ENCODE measurements around the gene CTNNA2. TPM values are rescaled to one million over a fixed set of nuclear protein-coding genes. Genes with fewer than 3 reads are reported as not detected.

Gene CTNNA2
- total RNA-seq, 1 donor from 2014 or later = 3.5 TPM

DNA sequence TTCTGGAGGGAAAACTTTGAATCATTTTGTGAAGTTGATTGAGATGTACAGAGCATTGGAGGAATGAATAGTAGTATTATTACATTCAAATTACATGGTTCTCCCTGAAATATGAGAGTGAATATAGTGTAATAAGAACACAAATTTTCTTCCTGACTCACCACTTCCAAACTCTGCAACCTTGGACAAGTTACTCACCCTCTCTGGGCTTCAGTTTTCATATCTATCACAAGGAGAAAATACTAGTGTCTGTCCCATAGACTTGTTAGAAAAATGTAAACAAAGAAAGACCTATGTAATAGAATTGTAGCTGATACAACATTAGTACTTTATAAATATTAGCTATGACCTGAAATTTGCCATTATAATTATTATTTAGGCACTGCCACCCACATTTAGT lies 640.9 kb downstream of the CTNNA2 start:
- Histone ChIP-seq H3K36me3 (ENCODE audit: control insufficient read depth, insufficient read depth, low read length) (no peaks in the 10 kb centered on the region), H3K4me3 (ENCODE audit: low read depth, low read length) (no peak overlapping the region), H3K27me3 (ENCODE audit: control insufficient read depth, insufficient read depth, low read length) (no peaks in the 10 kb centered on the region)
- TF ChIP-seq CTCF (IDR thresholded peaks at IDR 0.05; ENCODE audit: insufficient read depth, low read length, poor library complexity, severe bottlenecking) = no peak
- DNase-seq (ENCODE audit: low read depth) = no peak

GRCh38 chr2:80154231-80154915 lies 641.5 kb downstream of the CTNNA2 start:
- no peak for TF ChIP-seq CTCF (IDR thresholded peaks at IDR 0.05; ENCODE audit: insufficient read depth, low read length, poor library complexity, severe bottlenecking)
- Histone ChIP-seq H3K36me3 (ENCODE audit: control insufficient read depth, insufficient read depth, low read length) (no peaks in the 10 kb centered on the region), H3K4me3 (ENCODE audit: low read depth, low read length) (no peak overlapping the region), H3K27me3 (ENCODE audit: control insufficient read depth, insufficient read depth, low read length) (no peaks in the 10 kb centered on the region)
- no peak for DNase-seq (ENCODE audit: low read depth)

DNA sequence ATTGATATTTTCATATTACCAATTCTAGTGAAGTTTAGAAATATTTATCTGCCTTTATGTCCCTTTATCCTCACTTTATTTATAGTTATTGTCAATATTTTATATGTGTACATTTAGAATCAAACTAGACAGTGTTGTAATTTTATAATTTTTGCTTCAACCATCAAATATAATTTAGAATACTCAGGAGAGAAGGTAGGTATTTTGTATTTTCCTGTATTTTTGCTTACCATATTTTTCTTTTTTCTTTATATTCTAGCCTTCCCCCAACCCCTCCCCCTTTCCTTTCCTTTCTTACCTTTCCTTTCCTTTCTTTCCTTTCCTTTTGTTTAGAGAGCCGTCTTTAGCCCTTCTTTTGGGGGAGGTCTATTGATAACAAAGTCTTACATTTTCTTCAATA lies 651.5 kb downstream of the CTNNA2 start:
- Histone ChIP-seq H3K4me3 (ENCODE audit: low read depth, low read length) (no peak overlapping the region), H3K27me3 (ENCODE audit: control insufficient read depth, insufficient read depth, low read length) (no peaks in the 10 kb centered on the region), H3K36me3 (ENCODE audit: control insufficient read depth, insufficient read depth, low read length) (no peaks in the 10 kb centered on the region)
- no peak for TF ChIP-seq CTCF (IDR thresholded peaks at IDR 0.05; ENCODE audit: insufficient read depth, low read length, poor library complexity, severe bottlenecking)
- DNase-seq (ENCODE audit: low read depth) = no peak

DNA sequence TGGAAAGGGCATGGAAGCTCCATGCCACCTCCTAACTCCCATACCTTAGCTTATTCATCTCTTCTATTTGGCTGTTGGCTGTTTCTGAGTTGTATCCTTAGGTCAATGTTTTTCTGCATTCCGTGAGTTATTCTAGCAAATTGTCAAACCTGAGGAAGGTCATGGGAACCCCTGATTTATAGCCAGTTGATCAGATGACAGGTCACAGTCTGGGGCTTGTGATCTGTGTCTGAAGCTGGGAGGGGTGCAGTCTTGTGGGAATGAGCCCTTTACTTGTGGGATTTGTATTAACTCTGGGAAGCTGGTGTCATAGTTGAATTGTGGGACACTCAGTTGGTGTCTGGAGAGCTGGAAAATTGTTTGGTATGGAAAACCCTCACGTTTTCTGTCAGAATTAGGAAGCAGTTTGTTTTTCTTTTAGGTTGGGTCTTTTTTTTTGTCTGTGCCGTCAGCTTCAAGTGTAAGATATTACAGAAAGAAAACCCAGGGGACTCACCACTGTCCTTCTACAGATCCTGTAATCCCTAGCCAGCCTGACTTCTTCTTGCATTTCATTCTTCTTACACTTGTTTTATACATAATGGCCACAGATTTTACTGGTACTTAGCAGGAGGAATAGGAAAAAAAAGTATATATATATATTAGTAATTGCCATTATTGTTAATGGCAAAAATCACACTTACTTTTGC lies 653.8 kb downstream of the CTNNA2 start:
- no peak overlapping the region for H3K4me3 ChIP-seq (ENCODE audit: low read depth, low read length)
- H3K36me3 ChIP-seq (ENCODE audit: control insufficient read depth, insufficient read depth, low read length) = no peaks in the 10 kb centered on the region
- no peak for DNase-seq (ENCODE audit: low read depth)
- H3K27me3 ChIP-seq (ENCODE audit: control insufficient read depth, insufficient read depth, low read length) = no peaks in the 10 kb centered on the region
- TF ChIP-seq CTCF (IDR thresholded peaks at IDR 0.05; ENCODE audit: insufficient read depth, low read length, poor library complexity, severe bottlenecking) = no peak

- Histone ChIP-seq H3K4me3 (ENCODE audit: low read depth, low read length) (no peak overlapping the region), H3K27me3 (ENCODE audit: control insufficient read depth, insufficient read depth, low read length) (no peaks in the 10 kb centered on the region), H3K36me3 (ENCODE audit: control insufficient read depth, insufficient read depth, low read length) (no peaks in the 10 kb centered on the region)
- TF ChIP-seq CTCF (IDR thresholded peaks at IDR 0.05; ENCODE audit: insufficient read depth, low read length, poor library complexity, severe bottlenecking) = no peak
- no peak for DNase-seq (ENCODE audit: low read depth)
Measured at GRCh38 chr2:80167284-80167808, 654.5 kb downstream of the CTNNA2 start.
